K562 (cell line): ENCODE measurements around the gene PMPCA.

Experiments used
- ATF2 ChIP-seq: sonication (generic); formaldehyde crosslinking; IDR thresholded peaks from 2 replicates; pipeline ENCODE4 v1.8.1; 2022; ENCODE audit warnings: missing genetic modification reagents
- BCLAF1 ChIP-seq, 2 experiments: fragments of 450-650 bp in 1 of 2; IDR thresholded peaks; 2 replicates each; pipeline ENCODE4 v1.6.1; 2011 to 2017; ENCODE audit warnings: low read depth in 2 of 2, antibody characterized with exemption in 1 of 2, borderline replicate concordance in 1 of 2, low read length in 1 of 2, mild to moderate bottlenecking in 1 of 2, mixed read lengths in 1 of 2; ENCODE audit not compliant: control insufficient read depth in 1 of 2
- CTCF ChIP-seq, 3 experiments: IDR thresholded peaks in 2 of 3; conservative IDR thresholded peaks in 1 of 3; 2 replicates each; pipeline ENCODE4 v1.5.1; 2011 to 2012; ENCODE audit warnings: low read length in 3 of 3, mild to moderate bottlenecking in 3 of 3, control low read depth in 2 of 3, improper control_type of control experiment in 1 of 3, inconsistent platforms in 1 of 3, low read depth in 1 of 3, mixed read lengths in 1 of 3, moderate library complexity in 1 of 3; ENCODE audit not compliant: insufficient read depth in 2 of 3
- EZH2 ChIP-seq: IDR thresholded peaks from 2 replicates; pipeline ENCODE4 v1.6.1; 2012; ENCODE audit warnings: low read depth, mild to moderate bottlenecking, inconsistent platforms, low read length, borderline replicate concordance
- FOXM1 ChIP-seq, 2 experiments: fragments of 450-650 bp in 1 of 2; sonication (generic) in 1 of 2; formaldehyde crosslinking in 1 of 2; IDR thresholded peaks; 2 replicates each; pipeline versions ENCODE4 v1.6.1 to v1.9.0; 2017 to 2022; ENCODE audit warnings: low read depth in 2 of 2, mild to moderate bottlenecking in 2 of 2, missing genetic modification reagents in 1 of 2, moderate library complexity in 1 of 2
- FOXP1 ChIP-seq: sonication (generic); formaldehyde crosslinking; IDR thresholded peaks from 2 replicates; pipeline ENCODE4 v1.8.0; 2022; ENCODE audit warnings: mild to moderate bottlenecking, missing genetic modification reagents
- IRF1 ChIP-seq: sonication (generic); formaldehyde crosslinking; IDR thresholded peaks from 2 replicates; pipeline ENCODE4 v1.8.0; 2022; ENCODE audit warnings: missing genetic modification reagents, mild to moderate bottlenecking, borderline replicate concordance
- KAT7 ChIP-seq: sonication (generic); formaldehyde crosslinking; IDR thresholded peaks from 2 replicates; pipeline ENCODE4 v1.8.0; 2022; ENCODE audit warnings: missing genetic modification reagents, mild to moderate bottlenecking, borderline replicate concordance
- MNT ChIP-seq, 2 experiments: fragments of 450-650 bp; conservative IDR thresholded peaks; 2 replicates each; pipeline ENCODE4 v1.6.1; 2017; ENCODE audit warnings: mild to moderate bottlenecking in 2 of 2, moderate library complexity in 2 of 2
- MYC ChIP-seq, 2 experiments: fragments of 250-450 bp in 1 of 2; sonication (Bioruptor Pico) in 1 of 2; IDR thresholded peaks; 2 replicates each; pipeline versions ENCODE4 v1.5.1 to v1.6.1; 2012 to 2021; ENCODE audit warnings: low read depth in 2 of 2, borderline replicate concordance in 1 of 2, improper control_type of control experiment in 1 of 2, low read length in 1 of 2, mild to moderate bottlenecking in 1 of 2, moderate library complexity in 1 of 2
- YY1 ChIP-seq, 3 experiments: IDR thresholded peaks; 2 replicates each; pipeline ENCODE4 v1.6.1; 2011; ENCODE audit warnings: low read length in 2 of 3, mild to moderate bottlenecking in 2 of 3, moderate library complexity in 2 of 3, borderline replicate concordance in 1 of 3, control low read depth in 1 of 3, low read depth in 1 of 3; ENCODE audit not compliant: insufficient read depth in 3 of 3, insufficient replicate concordance in 2 of 3, control insufficient read depth in 1 of 3, insufficient read length in 1 of 3; ENCODE audit errors: extremely low read depth in 1 of 3
- ZBTB7A ChIP-seq: IDR thresholded peaks from 2 replicates; pipeline ENCODE4 v1.6.1; 2011; ENCODE audit warnings: low read depth, mild to moderate bottlenecking, low read length, moderate library complexity, borderline replicate concordance; ENCODE audit not compliant: control insufficient read depth
- ZNF274 ChIP-seq: IDR thresholded peaks from 2 replicates; pipeline ENCODE4 v1.6.1; 2011; ENCODE audit warnings: low read depth, mild to moderate bottlenecking, low read length, moderate library complexity, borderline replicate concordance
- TF ChIP-seq, protein P1 (sequence below): fragments of 450-650 bp; IDR thresholded peaks from 2 replicates; pipeline ENCODE4 v1.6.1; 2018; ENCODE audit not compliant: partially characterized antibody

- no peak for TF ChIP-seq MNT (conservative IDR thresholded peaks at IDR 0.05)
- TF ChIP-seq YY1 (IDR thresholded peaks at IDR 0.05; ENCODE audit: borderline replicate concordance in 1 of 3, control insufficient read depth in 1 of 3, extremely low read depth in 1 of 3, insufficient read depth in 3 of 3, insufficient read length in 1 of 3, insufficient replicate concordance in 2 of 3, low read depth in 1 of 3, low read length in 2 of 3): no peak
- no peak for TF ChIP-seq FOXP1 (CRISPR knock-in tag)
- TF ChIP-seq EZH2: no peak
- TF ChIP-seq, protein P1, sequence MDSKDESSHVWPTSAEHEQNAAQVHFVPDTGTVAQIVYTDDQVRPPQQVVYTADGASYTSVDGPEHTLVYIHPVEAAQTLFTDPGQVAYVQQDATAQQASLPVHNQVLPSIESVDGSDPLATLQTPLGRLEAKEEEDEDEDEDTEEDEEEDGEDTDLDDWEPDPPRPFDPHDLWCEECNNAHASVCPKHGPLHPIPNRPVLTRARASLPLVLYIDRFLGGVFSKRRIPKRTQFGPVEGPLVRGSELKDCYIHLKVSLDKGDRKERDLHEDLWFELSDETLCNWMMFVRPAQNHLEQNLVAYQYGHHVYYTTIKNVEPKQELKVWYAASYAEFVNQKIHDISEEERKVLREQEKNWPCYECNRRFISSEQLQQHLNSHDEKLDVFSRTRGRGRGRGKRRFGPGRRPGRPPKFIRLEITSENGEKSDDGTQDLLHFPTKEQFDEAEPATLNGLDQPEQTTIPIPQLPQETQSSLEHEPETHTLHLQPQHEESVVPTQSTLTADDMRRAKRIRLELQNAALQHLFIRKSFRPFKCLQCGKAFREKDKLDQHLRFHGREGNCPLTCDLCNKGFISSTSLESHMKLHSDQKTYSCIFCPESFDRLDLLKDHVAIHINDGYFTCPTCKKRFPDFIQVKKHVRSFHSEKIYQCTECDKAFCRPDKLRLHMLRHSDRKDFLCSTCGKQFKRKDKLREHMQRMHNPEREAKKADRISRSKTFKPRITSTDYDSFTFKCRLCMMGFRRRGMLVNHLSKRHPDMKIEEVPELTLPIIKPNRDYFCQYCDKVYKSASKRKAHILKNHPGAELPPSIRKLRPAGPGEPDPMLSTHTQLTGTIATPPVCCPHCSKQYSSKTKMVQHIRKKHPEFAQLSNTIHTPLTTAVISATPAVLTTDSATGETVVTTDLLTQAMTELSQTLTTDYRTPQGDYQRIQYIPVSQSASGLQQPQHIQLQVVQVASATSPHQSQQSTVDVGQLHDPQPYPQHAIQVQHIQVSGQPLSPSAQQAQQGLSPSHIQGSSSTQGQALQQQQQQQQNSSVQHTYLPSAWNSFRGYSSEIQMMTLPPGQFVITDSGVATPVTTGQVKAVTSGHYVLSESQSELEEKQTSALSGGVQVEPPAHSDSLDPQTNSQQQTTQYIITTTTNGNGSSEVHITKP: no peak
- TF ChIP-seq BCLAF1 (IDR thresholded peaks at IDR 0.05; ENCODE audit: borderline replicate concordance in 1 of 2, control insufficient read depth in 1 of 2, low read depth in 2 of 2, low read length in 1 of 2): no peak
- no peak for TF ChIP-seq CTCF (IDR thresholded peaks at IDR 0.05 in 2 of 3, conservative IDR thresholded peaks at IDR 0.05 in 1 of 3; ENCODE audit: insufficient read depth in 2 of 3, low read depth in 1 of 3, low read length in 3 of 3)
- no peak for TF ChIP-seq IRF1 (CRISPR knock-in tag)
- no peak for TF ChIP-seq ATF2
- TF ChIP-seq FOXM1 (IDR thresholded peaks at IDR 0.05; ENCODE audit: low read depth): no peak
- no peak for TF ChIP-seq FOXM1 (CRISPR knock-in tag; IDR thresholded peaks at IDR 0.05; ENCODE audit: low read depth)
- no peak for TF ChIP-seq ZNF274
- TF ChIP-seq ZBTB7A: no peak
- TF ChIP-seq MYC (IDR thresholded peaks at IDR 0.05; ENCODE audit: low read depth, low read length): no peak
- TF ChIP-seq MYC (CRISPR knock-in tag; IDR thresholded peaks at IDR 0.05; ENCODE audit: borderline replicate concordance, low read depth): no peak
- no peak for TF ChIP-seq KAT7 (CRISPR knock-in tag)
Measured at GRCh38 chr9:136362450-136362784, 48.0 kb upstream of the PMPCA start.
